SU-DHL-6 (cell line): Measurements from ENCODE around the gene FGF22.

Experiments
- CTCF ChIP-seq: fragments of 200-600 bp; sonication (generic); IDR thresholded peaks from one replicate; pipeline ENCODE4 v1.5.1; 2017; ENCODE audit warnings: antibody characterized with exemption, mild to moderate bottlenecking, low read length, moderate library complexity; ENCODE audit not compliant: insufficient read depth, poor library complexity, severe bottlenecking
- EZH2phosphoT487 ChIP-seq: fragments of 200-600 bp; sonication (generic), shearing (Covaris generic); conservative IDR thresholded peaks from 2 replicates; pipeline ENCODE4 v1.6.1; 2018; ENCODE audit warnings: mild to moderate bottlenecking, antibody characterized with exemption, low read length, moderate library complexity, mixed read lengths

- TF ChIP-seq CTCF, result no peak
- no peak for TF ChIP-seq EZH2phosphoT487
These were observed 49.3 kb upstream of the FGF22 start for GRCh38 chr19:590396-590745.
